Suprapubic skin (tissue), 4 donors: ENCODE data around the gene ASB4.

Experiments
- EP300 ChIP-seq: sonication (generic); formaldehyde crosslinking; IDR thresholded peaks from one replicate; pipeline ENCODE4 v1.6.1; 2017; ENCODE audit warnings: antibody characterized with exemption
- POLR2AphosphoS5 ChIP-seq, 3 donors: sonication (generic); formaldehyde crosslinking; IDR thresholded peaks; one replicate each; pipeline ENCODE4 v1.6.1; 2017; ENCODE audit warnings: antibody characterized with exemption in 3 of 3
- TF ChIP-seq, protein P1 (sequence below), 2 donors: fragments of 200-600 bp in 1 of 2; fragments of 450-650 bp in 1 of 2; sonication (generic) in 1 of 2; IDR thresholded peaks; one replicate each; pipeline ENCODE4 v1.5.1; 2016 to 2019; ENCODE audit warnings: antibody characterized with exemption in 2 of 2, mild to moderate bottlenecking in 1 of 2, moderate library complexity in 1 of 2

DNA sequence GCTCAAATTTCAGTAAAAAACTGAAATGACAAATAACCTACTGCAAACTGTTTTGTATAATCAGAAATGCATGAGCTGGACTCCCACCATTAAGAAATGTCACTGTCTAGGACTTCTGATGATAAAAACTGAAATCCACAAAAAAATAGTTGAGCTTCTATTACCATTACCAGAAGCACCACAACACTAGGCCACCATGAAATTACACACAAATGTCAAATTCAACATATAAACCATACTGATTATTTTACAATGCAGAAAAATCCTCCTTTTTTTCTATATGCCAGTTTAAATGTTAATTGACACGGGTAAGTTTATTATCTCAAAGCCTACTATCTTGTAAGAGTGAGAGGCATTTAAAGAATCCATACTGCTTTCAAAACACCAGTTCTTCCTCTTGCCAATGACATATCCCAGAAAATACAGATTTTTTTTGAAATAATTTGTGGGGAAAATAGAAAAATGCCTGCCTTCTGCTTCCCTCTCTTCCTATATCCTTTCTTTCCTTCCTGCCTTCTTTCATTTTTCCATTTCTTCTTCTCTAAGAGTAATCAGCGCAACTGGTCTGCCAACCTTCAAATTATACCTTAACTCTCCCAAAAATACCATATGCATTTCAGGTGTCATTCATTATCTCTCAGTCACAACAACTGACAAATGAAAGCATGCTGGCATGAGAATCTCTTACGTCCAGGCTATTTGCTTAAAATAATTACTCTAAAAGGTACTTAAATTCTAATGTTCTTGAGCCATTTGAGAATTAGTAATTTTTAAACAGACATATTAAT lies 98.3 kb downstream of the ASB4 start:
- TF ChIP-seq, protein P1, sequence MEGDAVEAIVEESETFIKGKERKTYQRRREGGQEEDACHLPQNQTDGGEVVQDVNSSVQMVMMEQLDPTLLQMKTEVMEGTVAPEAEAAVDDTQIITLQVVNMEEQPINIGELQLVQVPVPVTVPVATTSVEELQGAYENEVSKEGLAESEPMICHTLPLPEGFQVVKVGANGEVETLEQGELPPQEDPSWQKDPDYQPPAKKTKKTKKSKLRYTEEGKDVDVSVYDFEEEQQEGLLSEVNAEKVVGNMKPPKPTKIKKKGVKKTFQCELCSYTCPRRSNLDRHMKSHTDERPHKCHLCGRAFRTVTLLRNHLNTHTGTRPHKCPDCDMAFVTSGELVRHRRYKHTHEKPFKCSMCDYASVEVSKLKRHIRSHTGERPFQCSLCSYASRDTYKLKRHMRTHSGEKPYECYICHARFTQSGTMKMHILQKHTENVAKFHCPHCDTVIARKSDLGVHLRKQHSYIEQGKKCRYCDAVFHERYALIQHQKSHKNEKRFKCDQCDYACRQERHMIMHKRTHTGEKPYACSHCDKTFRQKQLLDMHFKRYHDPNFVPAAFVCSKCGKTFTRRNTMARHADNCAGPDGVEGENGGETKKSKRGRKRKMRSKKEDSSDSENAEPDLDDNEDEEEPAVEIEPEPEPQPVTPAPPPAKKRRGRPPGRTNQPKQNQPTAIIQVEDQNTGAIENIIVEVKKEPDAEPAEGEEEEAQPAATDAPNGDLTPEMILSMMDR (IDR thresholded peaks at IDR 0.05): no peak
- TF ChIP-seq EP300 (no peak), POLR2AphosphoS5 (IDR thresholded peaks at IDR 0.05) (no peak)
